DND-41 (cell line): Measurements from ENCODE around the gene HHATL.

ENCODE experiments used
- ATAC-seq: fragments of 200-7000 bp; cut with Tn5 transposase; 3 replicates; pipeline ENCODE4 v1.9.1; 2021; ENCODE audit warnings: low read depth; ENCODE audit not compliant: insufficient read depth
- DNase-seq: peaks from one replicate; pipeline ENCODE4 v3.0.0-alpha.2; 2020
- H2AFZ ChIP-seq: 2 replicates; pipeline ENCODE4 v1.6.0; 2012; ENCODE audit warnings: low read depth, low read length
- H3K27ac ChIP-seq: 2 replicates; pipeline ENCODE4 v1.5.1; 2012; ENCODE audit warnings: low read length, inconsistent platforms
- H3K27me3 ChIP-seq: fragments of 200-600 bp; sonication (generic); 2 replicates; pipeline ENCODE4 v1.6.0; 2012; ENCODE audit warnings: low read length, mild to moderate bottlenecking, inconsistent platforms; ENCODE audit not compliant: insufficient read depth, poor library complexity
- H3K36me3 ChIP-seq: 2 replicates; pipeline ENCODE4 v1.5.1; 2012; ENCODE audit warnings: low read length, inconsistent platforms; ENCODE audit not compliant: insufficient read depth
- H3K4me1 ChIP-seq: 2 replicates; pipeline ENCODE4 v1.5.1; 2012; ENCODE audit warnings: mild to moderate bottlenecking, low read length; ENCODE audit not compliant: insufficient read depth
- H3K4me2 ChIP-seq: 2 replicates; pipeline ENCODE4 v1.6.0; 2012; ENCODE audit warnings: mild to moderate bottlenecking, moderate library complexity, low read length, inconsistent platforms; ENCODE audit not compliant: insufficient read depth
- H3K4me3 ChIP-seq, 2 experiments: fragments of 200-600 bp in 1 of 2; shearing (Covaris generic) in 1 of 2; 2 replicates each; pipeline ENCODE4 v1.5.1; 2012 to 2016; ENCODE audit warnings: inconsistent platforms in 2 of 2, low read length in 2 of 2, mild to moderate bottlenecking in 2 of 2, low read depth in 1 of 2, moderate library complexity in 1 of 2
- H3K79me2 ChIP-seq: 2 replicates; pipeline ENCODE4 v1.6.0; 2012; ENCODE audit warnings: low read length, inconsistent platforms; ENCODE audit not compliant: insufficient read depth
- H3K9ac ChIP-seq: 2 replicates; pipeline ENCODE4 v1.6.0; 2012; ENCODE audit warnings: low read depth, mild to moderate bottlenecking, inconsistent platforms, low read length, moderate library complexity
- H3K9me3 ChIP-seq: 2 replicates; pipeline ENCODE4 v1.5.1; 2012; ENCODE audit warnings: low read length, moderate library complexity, mild to moderate bottlenecking, inconsistent platforms; ENCODE audit not compliant: insufficient read depth, severe bottlenecking
- H4K20me1 ChIP-seq: 2 replicates; pipeline ENCODE4 v1.6.0; 2012; ENCODE audit warnings: low read length; ENCODE audit not compliant: insufficient read depth
- CTCF ChIP-seq: IDR thresholded peaks from 2 replicates; pipeline ENCODE4 v1.5.1; 2012; ENCODE audit warnings: borderline replicate concordance, low read length, moderate library complexity, mild to moderate bottlenecking; ENCODE audit not compliant: poor library complexity, severe bottlenecking; ENCODE audit errors: extremely low read depth
- EZH2 ChIP-seq: IDR thresholded peaks from 3 replicates; pipeline ENCODE4 v1.6.1; 2012; ENCODE audit warnings: borderline replicate concordance, low read depth, mild to moderate bottlenecking, moderate library complexity, low read length, inconsistent platforms; ENCODE audit not compliant: severe bottlenecking

HHATL gene

GRCh38 chr3:42665050-42665878, 37.3 kb downstream of the HHATL start:
- H3K9ac ChIP-seq = no peak overlapping the region
- no peak overlapping the region for H3K4me2 ChIP-seq
- no peaks in the 10 kb centered on the region for H4K20me1 ChIP-seq
- no peaks in the 10 kb centered on the region for H3K36me3 ChIP-seq
- no peak overlapping the region; the same call in 1 of the 2 replicates for H2AFZ ChIP-seq
- no peaks in the 10 kb centered on the region for H3K4me1 ChIP-seq
- no peaks in the 10 kb centered on the region for H3K79me2 ChIP-seq
- no peaks in the 10 kb centered on the region for H3K9me3 ChIP-seq
- H3K27me3 ChIP-seq = no peaks in the 10 kb centered on the region
- no peak overlapping the region for H3K27ac ChIP-seq
- TF ChIP-seq CTCF = no peak
- TF ChIP-seq EZH2 = no peak
- no peak for ATAC-seq
- no peak for DNase-seq
- no peak overlapping the region for H3K4me3 ChIP-seq

GRCh38 chr3:42664438-42664803, 38.2 kb downstream of the HHATL start:
- no peak overlapping the region for H3K27ac ChIP-seq
- no peaks in the 10 kb centered on the region for H3K4me1 ChIP-seq
- no peaks in the 10 kb centered on the region for H3K79me2 ChIP-seq
- no peaks in the 10 kb centered on the region for H3K9me3 ChIP-seq
- H2AFZ ChIP-seq = no peak overlapping the region
- no peak overlapping the region for H3K4me3 ChIP-seq
- no peak overlapping the region for H3K9ac ChIP-seq
- TF ChIP-seq CTCF (no peak), EZH2 (no peak)
- DNase-seq (no peak), ATAC-seq (no peak)
- H3K4me2 ChIP-seq = no peak overlapping the region
- H4K20me1 ChIP-seq = no peaks in the 10 kb centered on the region
- H3K27me3 ChIP-seq = no peaks in the 10 kb centered on the region
- no peaks in the 10 kb centered on the region for H3K36me3 ChIP-seq

- Histone ChIP-seq H3K4me3 (no peak overlapping the region), H3K4me2 (no peak overlapping the region), H3K79me2 (no peaks in the 10 kb centered on the region), H3K9ac (no peak overlapping the region), H3K36me3 (no peaks in the 10 kb centered on the region), H4K20me1 (no peaks in the 10 kb centered on the region), H3K4me1 (no peaks in the 10 kb centered on the region), H3K27me3 (no peaks in the 10 kb centered on the region), H3K27ac (no peak overlapping the region), H2AFZ (no peak overlapping the region), H3K9me3 (no peaks in the 10 kb centered on the region)
- no peak for DNase-seq
- no peak for ATAC-seq
- TF ChIP-seq EZH2 (no peak), CTCF (no peak)
Observed at GRCh38 chr3:42663581-42664437, 38.8 kb downstream of the HHATL start.
